ENCODE results near the gene KCNMB2. TPM values are rescaled to one million over a fixed set of nuclear protein-coding genes. Genes with fewer than 3 reads are reported as not detected.

The KCNMB2 gene
- total RNA-seq, 1 experiment from 2014 or later = not detected

DNA sequence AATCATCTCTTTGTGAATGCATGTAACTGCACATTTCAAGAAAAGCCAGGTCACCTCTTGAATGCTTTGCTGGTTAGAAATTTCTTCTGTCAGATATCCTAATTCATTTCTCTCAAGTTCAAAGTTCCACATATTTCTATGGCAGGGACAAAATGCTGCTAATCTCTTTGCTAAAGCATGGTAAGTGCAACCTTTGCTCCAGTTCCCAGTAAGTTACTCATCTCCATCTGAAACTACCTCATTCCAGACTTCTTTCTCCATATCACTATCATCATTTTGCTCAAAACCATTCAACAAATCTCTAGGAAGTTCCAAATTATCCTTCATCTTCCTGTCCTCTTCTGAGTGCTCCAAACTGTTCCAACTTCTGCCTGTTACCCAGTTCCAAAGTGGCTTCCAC lies 304.8 kb downstream of the KCNMB2 start:
- H3K36me3 ChIP-seq (ENCODE audit: insufficient read depth, low read length, poor library complexity, severe bottlenecking) = no peaks in the 10 kb centered on the region
- no peaks in the 10 kb centered on the region for H3K9me3 ChIP-seq (ENCODE audit: low read depth, low read length, poor library complexity, severe bottlenecking)
- intact Hi-C loops (cut with micrococcal nuclease; ENCODE audit: unreplicated experiment) = no loop called here
- H3K27ac ChIP-seq (ENCODE audit: low read depth, low read length, poor library complexity, severe bottlenecking) = no peak overlapping the region
- H3K4me1 ChIP-seq (ENCODE audit: insufficient read depth, low read length, poor library complexity, severe bottlenecking) = no peaks in the 10 kb centered on the region
- no peaks in the 10 kb centered on the region for H3K27me3 ChIP-seq (replicated peaks; ENCODE audit: insufficient read depth, low read depth, low read length, poor library complexity)
- DNase-seq (ENCODE audit: low spot score) = no peak
- no peak overlapping the region for H3K4me3 ChIP-seq (ENCODE audit: low read depth, low read length, poor library complexity, severe bottlenecking)
- CTCF ChIA-PET = no interaction called here
- BruUV-seq (replicated peaks) = no TSS peak
- POLR2A ChIA-PET (ENCODE audit: low non-redundant PET) = no interaction called here
- TF ChIP-seq, protein P1, sequence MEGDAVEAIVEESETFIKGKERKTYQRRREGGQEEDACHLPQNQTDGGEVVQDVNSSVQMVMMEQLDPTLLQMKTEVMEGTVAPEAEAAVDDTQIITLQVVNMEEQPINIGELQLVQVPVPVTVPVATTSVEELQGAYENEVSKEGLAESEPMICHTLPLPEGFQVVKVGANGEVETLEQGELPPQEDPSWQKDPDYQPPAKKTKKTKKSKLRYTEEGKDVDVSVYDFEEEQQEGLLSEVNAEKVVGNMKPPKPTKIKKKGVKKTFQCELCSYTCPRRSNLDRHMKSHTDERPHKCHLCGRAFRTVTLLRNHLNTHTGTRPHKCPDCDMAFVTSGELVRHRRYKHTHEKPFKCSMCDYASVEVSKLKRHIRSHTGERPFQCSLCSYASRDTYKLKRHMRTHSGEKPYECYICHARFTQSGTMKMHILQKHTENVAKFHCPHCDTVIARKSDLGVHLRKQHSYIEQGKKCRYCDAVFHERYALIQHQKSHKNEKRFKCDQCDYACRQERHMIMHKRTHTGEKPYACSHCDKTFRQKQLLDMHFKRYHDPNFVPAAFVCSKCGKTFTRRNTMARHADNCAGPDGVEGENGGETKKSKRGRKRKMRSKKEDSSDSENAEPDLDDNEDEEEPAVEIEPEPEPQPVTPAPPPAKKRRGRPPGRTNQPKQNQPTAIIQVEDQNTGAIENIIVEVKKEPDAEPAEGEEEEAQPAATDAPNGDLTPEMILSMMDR (conservative IDR thresholded peaks at IDR 0.05; ENCODE audit: low read depth, low read length) = no peak
- no peak for TF ChIP-seq EZH2 (IDR thresholded peaks at IDR 0.05; ENCODE audit: borderline replicate concordance, low read depth, low read length, poor library complexity, severe bottlenecking)

DNA sequence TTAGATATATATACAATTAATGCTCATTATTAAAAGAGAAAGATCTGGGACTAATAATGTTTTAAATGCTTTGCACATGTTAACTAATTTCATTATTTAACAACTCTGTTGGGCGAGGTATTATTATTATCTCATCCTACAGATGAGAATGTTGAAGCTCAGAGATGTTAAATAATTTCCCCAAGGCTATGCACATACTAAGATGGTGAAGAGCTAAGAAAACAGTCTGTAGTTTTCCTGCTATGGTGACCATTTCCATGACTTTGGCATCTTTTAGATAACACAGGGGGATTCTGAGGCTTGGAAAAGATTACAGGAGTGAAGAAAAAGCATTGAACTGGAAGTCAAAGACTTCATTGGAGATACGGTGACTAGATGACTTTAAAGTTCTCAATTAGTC lies 308.7 kb downstream of the KCNMB2 start:
- ChIA-PET CTCF (no interaction called here), POLR2A (ENCODE audit: low non-redundant PET) (no interaction called here)
- Histone ChIP-seq H3K4me1 (ENCODE audit: insufficient read depth, low read length, poor library complexity, severe bottlenecking) (no peaks in the 10 kb centered on the region), H3K9me3 (ENCODE audit: low read depth, low read length, poor library complexity, severe bottlenecking) (no peaks in the 10 kb centered on the region), H3K27ac (ENCODE audit: low read depth, low read length, poor library complexity, severe bottlenecking) (no peak overlapping the region), H3K36me3 (ENCODE audit: insufficient read depth, low read length, poor library complexity, severe bottlenecking) (no peaks in the 10 kb centered on the region), H3K4me3 (ENCODE audit: low read depth, low read length, poor library complexity, severe bottlenecking) (no peak overlapping the region), H3K27me3 (replicated peaks; ENCODE audit: insufficient read depth, low read depth, low read length, poor library complexity) (no peaks in the 10 kb centered on the region)
- BruUV-seq (replicated peaks) = no TSS peak
- intact Hi-C loops (cut with micrococcal nuclease; ENCODE audit: unreplicated experiment) = no loop called here
- no peak for TF ChIP-seq EZH2 (IDR thresholded peaks at IDR 0.05; ENCODE audit: borderline replicate concordance, low read depth, low read length, poor library complexity, severe bottlenecking)
- TF ChIP-seq, protein P1 (conservative IDR thresholded peaks at IDR 0.05; ENCODE audit: low read depth, low read length) = no peak
- DNase-seq (ENCODE audit: low spot score) = no peak

DNA sequence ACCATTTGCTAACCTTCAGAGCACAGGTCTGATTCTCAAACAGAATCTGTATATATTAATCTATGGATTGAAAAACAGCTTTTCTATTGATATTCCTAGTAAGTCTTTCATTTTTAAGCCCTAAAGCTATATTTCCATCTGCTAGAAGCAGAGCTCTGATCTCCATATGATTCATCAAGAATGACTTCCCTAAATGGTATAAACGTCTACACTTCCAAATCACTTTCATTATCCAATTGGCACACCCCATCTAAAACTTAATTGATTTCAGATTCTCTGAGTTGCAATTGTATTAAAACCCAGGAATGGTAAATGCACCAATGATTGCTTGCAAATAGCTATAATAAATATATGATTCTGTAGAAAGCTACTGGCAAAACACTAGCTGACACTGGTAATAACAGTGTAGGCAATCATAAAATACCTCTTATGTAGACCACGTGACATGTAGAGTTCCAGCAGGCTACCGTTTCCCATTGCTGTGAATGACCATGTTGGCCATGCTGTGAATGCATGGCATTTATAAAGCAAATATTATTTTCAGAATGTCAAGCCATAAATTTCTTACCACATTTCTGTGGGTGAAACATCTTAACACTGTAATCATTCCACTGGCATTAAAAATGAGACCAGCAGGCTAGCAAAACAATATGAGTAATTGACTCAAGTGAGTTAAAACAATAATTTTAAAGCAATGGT lies 309.3 kb downstream of the KCNMB2 start:
- H3K27me3 ChIP-seq (replicated peaks; ENCODE audit: insufficient read depth, low read depth, low read length, poor library complexity) = no peaks in the 10 kb centered on the region
- no TSS peak for BruUV-seq (replicated peaks)
- no peaks in the 10 kb centered on the region for H3K4me1 ChIP-seq (ENCODE audit: insufficient read depth, low read length, poor library complexity, severe bottlenecking)
- ChIA-PET POLR2A (ENCODE audit: low non-redundant PET) (no interaction called here), CTCF (no interaction called here)
- TF ChIP-seq, protein P1 (conservative IDR thresholded peaks at IDR 0.05; ENCODE audit: low read depth, low read length) = no peak
- no peak for TF ChIP-seq EZH2 (IDR thresholded peaks at IDR 0.05; ENCODE audit: borderline replicate concordance, low read depth, low read length, poor library complexity, severe bottlenecking)
- H3K27ac ChIP-seq (ENCODE audit: low read depth, low read length, poor library complexity, severe bottlenecking) = no peak overlapping the region
- H3K36me3 ChIP-seq (ENCODE audit: insufficient read depth, low read length, poor library complexity, severe bottlenecking) = no peaks in the 10 kb centered on the region
- intact Hi-C loops (cut with micrococcal nuclease; ENCODE audit: unreplicated experiment) = no loop called here
- no peak for DNase-seq (ENCODE audit: low spot score)
- no peaks in the 10 kb centered on the region for H3K9me3 ChIP-seq (ENCODE audit: low read depth, low read length, poor library complexity, severe bottlenecking)
- H3K4me3 ChIP-seq (ENCODE audit: low read depth, low read length, poor library complexity, severe bottlenecking) = no peak overlapping the region
